PC-3 (cell line): ENCODE data around the gene MYO16.

Experiments
- EZH2phosphoT487 ChIP-seq: fragments of 300-600 bp; sonication (generic); IDR thresholded peaks from 2 replicates; pipeline ENCODE4 v1.6.1; 2018; ENCODE audit warnings: mild to moderate bottlenecking, antibody characterized with exemption, low read length, borderline replicate concordance
- TF ChIP-seq, protein P1 (sequence below): fragments of 300-600 bp; sonication (generic); conservative IDR thresholded peaks from 2 replicates; pipeline ENCODE4 v1.5.1; 2017; ENCODE audit warnings: antibody characterized with exemption, low read depth, mild to moderate bottlenecking, low read length

- TF ChIP-seq, protein P1, sequence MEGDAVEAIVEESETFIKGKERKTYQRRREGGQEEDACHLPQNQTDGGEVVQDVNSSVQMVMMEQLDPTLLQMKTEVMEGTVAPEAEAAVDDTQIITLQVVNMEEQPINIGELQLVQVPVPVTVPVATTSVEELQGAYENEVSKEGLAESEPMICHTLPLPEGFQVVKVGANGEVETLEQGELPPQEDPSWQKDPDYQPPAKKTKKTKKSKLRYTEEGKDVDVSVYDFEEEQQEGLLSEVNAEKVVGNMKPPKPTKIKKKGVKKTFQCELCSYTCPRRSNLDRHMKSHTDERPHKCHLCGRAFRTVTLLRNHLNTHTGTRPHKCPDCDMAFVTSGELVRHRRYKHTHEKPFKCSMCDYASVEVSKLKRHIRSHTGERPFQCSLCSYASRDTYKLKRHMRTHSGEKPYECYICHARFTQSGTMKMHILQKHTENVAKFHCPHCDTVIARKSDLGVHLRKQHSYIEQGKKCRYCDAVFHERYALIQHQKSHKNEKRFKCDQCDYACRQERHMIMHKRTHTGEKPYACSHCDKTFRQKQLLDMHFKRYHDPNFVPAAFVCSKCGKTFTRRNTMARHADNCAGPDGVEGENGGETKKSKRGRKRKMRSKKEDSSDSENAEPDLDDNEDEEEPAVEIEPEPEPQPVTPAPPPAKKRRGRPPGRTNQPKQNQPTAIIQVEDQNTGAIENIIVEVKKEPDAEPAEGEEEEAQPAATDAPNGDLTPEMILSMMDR: no peak
- TF ChIP-seq EZH2phosphoT487: no peak
Measured at GRCh38 chr13:109166804-109167203, 537.4 kb downstream of the MYO16 start.
